Neutrophil (primary cell): Measurements from ENCODE around the gene ANKMY2.

ENCODE experiments used
- H3K27ac ChIP-seq: fragments of 200-600 bp; sonication (generic); 2 replicates; pipeline ENCODE4 v1.5.1; 2016; ENCODE audit warnings: mild to moderate bottlenecking, moderate library complexity
- H3K27me3 ChIP-seq: fragments of 200-600 bp; sonication (generic); 2 replicates; pipeline ENCODE4 v1.6.0; 2016; ENCODE audit warnings: mild to moderate bottlenecking
- H3K36me3 ChIP-seq: fragments of 200-600 bp; sonication (generic); 2 replicates; pipeline ENCODE4 v1.5.1; 2017
- H3K4me1 ChIP-seq, 2 experiments: fragments of 200-600 bp in 1 of 2; sonication (generic) in 1 of 2; 1 replicate in 1 of 2; 2 replicates in 1 of 2; pipeline versions ENCODE4 v1.5.1 to v1.6.1; 2013 to 2016; ENCODE audit warnings: low read depth in 1 of 2, low read length in 1 of 2, mild to moderate bottlenecking in 1 of 2, moderate library complexity in 1 of 2; ENCODE audit not compliant: control insufficient read depth in 1 of 2, insufficient read depth in 1 of 2
- H3K4me3 ChIP-seq, 2 experiments: fragments of 200-600 bp in 1 of 2; sonication (generic) in 1 of 2; 1 replicate in 1 of 2; 2 replicates in 1 of 2; pipeline ENCODE4 v1.5.1; 2013 to 2016; ENCODE audit warnings: low read depth in 1 of 2, low read length in 1 of 2, mild to moderate bottlenecking in 1 of 2, moderate library complexity in 1 of 2
- H3K9me3 ChIP-seq: fragments of 200-600 bp; sonication (generic); 2 replicates; pipeline ENCODE4 v1.5.1; 2016
- CTCF ChIP-seq: fragments of 200-600 bp; sonication (generic); IDR thresholded peaks from 2 replicates; pipeline ENCODE4 v1.5.1; 2016; ENCODE audit warnings: antibody characterized with exemption

ANKMY2 gene

GRCh38 chr7:16592395-16592794 is 53.2 kb downstream of the ANKMY2 start:
- Histone ChIP-seq H3K36me3 (no peaks in the 10 kb centered on the region), H3K27ac (no peak overlapping the region), H3K4me1 (no peaks in the 10 kb centered on the region), H3K4me3 (no peak overlapping the region), H3K9me3 (no peaks in the 10 kb centered on the region), H3K27me3 (no peaks in the 10 kb centered on the region)
- no peak for TF ChIP-seq CTCF

- H3K9me3 ChIP-seq, result no peaks in the 10 kb centered on the region
- no peak for TF ChIP-seq CTCF
- no peaks in the 10 kb centered on the region for H3K36me3 ChIP-seq
- H3K27ac ChIP-seq, result no peak overlapping the region
- H3K27me3 ChIP-seq, result no peaks in the 10 kb centered on the region
- no peak overlapping the region for H3K4me3 ChIP-seq
- no peaks in the 10 kb centered on the region for H3K4me1 ChIP-seq
Observed at GRCh38 chr7:16590424-16590823, 55.1 kb downstream of the ANKMY2 start.

- H3K4me3 ChIP-seq, result no peak overlapping the region
- H3K27me3 ChIP-seq, result no peaks in the 10 kb centered on the region
- TF ChIP-seq CTCF, result no peak
- no peaks in the 10 kb centered on the region for H3K36me3 ChIP-seq
- H3K9me3 ChIP-seq, result no peaks in the 10 kb centered on the region
- no peaks in the 10 kb centered on the region for H3K4me1 ChIP-seq
- H3K27ac ChIP-seq, result no peak overlapping the region
Observed at GRCh38 chr7:16589881-16590280, 55.7 kb downstream of the ANKMY2 start.

- no peaks in the 10 kb centered on the region for H3K36me3 ChIP-seq
Observed at GRCh38 chr7:16587790-16588189, 57.8 kb downstream of the ANKMY2 start.

GRCh38 chr7:16587129-16587528 is 58.4 kb downstream of the ANKMY2 start:
- TF ChIP-seq CTCF, result no peak
- H3K4me1 ChIP-seq, result no peaks in the 10 kb centered on the region

More at GRCh38 chr7:16587790-16588189, 57.8 kb downstream of the ANKMY2 start:
- H3K27ac ChIP-seq, result no peak overlapping the region
- no peaks in the 10 kb centered on the region for H3K27me3 ChIP-seq
- TF ChIP-seq CTCF, result no peak
- no peaks in the 10 kb centered on the region for H3K4me1 ChIP-seq
- no peak overlapping the region for H3K4me3 ChIP-seq
- no peaks in the 10 kb centered on the region for H3K9me3 ChIP-seq

More at GRCh38 chr7:16587129-16587528, 58.4 kb downstream of the ANKMY2 start:
- no peaks in the 10 kb centered on the region for H3K27me3 ChIP-seq
- no peaks in the 10 kb centered on the region for H3K36me3 ChIP-seq
- H3K9me3 ChIP-seq, result no peaks in the 10 kb centered on the region
- H3K27ac ChIP-seq, result no peak overlapping the region
- no peak overlapping the region for H3K4me3 ChIP-seq
